Glutamatergic neuron (in vitro differentiated cells): ENCODE results near the gene BCAR3. TPM values are rescaled to one million over a fixed set of nuclear protein-coding genes. Genes with fewer than 3 reads are reported as not detected.

ENCODE experiments used
- DNase-seq: peaks from one replicate; pipeline ENCODE4 v3.0.0; 2022
- H3K27ac Mint-ChIP-seq: one replicate; pipeline ENCODE4 v1.8.0; 2020; ENCODE audit warnings: mild to moderate bottlenecking, mixed read lengths, inconsistent platforms; ENCODE audit not compliant: unreplicated experiment
- H3K27me3 Mint-ChIP-seq: one replicate; pipeline ENCODE4 v1.8.0; 2020; ENCODE audit warnings: mild to moderate bottlenecking, moderate library complexity, mixed read lengths, inconsistent platforms; ENCODE audit not compliant: unreplicated experiment
- H3K36me3 Mint-ChIP-seq: one replicate; pipeline ENCODE4 v1.8.0; 2020; ENCODE audit warnings: mild to moderate bottlenecking, mixed read lengths, inconsistent platforms; ENCODE audit not compliant: unreplicated experiment
- H3K4me1 Mint-ChIP-seq: one replicate; pipeline ENCODE4 v1.8.0; 2020; ENCODE audit warnings: mild to moderate bottlenecking, low read depth, mixed read lengths, inconsistent platforms; ENCODE audit not compliant: unreplicated experiment
- H3K4me3 Mint-ChIP-seq: one replicate; pipeline ENCODE4 v1.8.0; 2020; ENCODE audit warnings: mild to moderate bottlenecking, mixed read lengths, inconsistent platforms; ENCODE audit not compliant: unreplicated experiment
- H3K9me3 Mint-ChIP-seq: one replicate; pipeline ENCODE4 v1.8.0; 2020; ENCODE audit warnings: mild to moderate bottlenecking, moderate library complexity, mixed read lengths, inconsistent platforms; ENCODE audit not compliant: unreplicated experiment
- total RNA-seq: library from RNA; stranded (reverse); fragmentation: NEBNext Ultra II Directional; extraction: Animal tissue kit (Norgen Biotek cat#: 25700); gene quantifications from one replicate; pipeline ENCODE4 v1.2.1, GENCODE V29; 2021; ENCODE audit not compliant: unreplicated experiment
- TF ChIP-seq, protein P1 (sequence below): fragments of 200-600 bp; sonication (generic); IDR thresholded peaks from one replicate; pipeline ENCODE4 v1.5.0; 2021; ENCODE audit not compliant: partially characterized antibody, unreplicated experiment

The BCAR3 gene
- total RNA-seq, 1 donor from 2014 or later: 12.8 TPM

DNA sequence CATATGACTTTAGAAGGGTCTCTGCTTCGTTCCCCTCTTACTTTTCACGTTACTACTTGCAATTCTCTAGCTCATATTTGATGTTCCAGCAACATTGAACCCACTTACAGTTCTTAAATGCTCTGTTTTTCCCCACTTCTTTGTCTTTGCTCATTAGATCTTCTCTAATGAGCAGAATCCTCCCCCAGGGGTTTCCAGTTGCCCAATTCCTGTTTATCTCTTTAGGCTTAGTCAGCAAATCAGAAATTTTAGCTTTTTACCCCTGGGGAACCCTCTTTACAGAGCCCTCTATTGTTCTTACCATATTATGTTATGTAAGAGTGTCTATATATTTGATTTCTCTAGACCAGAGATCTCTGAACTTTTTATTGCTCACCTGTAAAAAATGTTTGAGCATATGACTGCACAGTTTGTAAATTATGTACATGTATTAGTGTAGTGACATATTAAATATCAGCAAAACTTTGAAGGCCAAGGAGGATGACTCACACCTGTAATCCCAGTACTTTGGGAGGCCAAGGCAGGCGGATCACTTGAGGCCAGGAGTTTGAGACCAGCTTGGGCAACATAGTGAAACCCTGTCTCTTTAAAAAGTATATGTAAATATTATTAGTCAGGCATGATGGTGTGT is 162.3 kb downstream of the BCAR3 start:
- no peak for DNase-seq
- Mint-ChIP-seq H3K27ac (peak overlapping the region; percentile 30), H3K4me1 (peaks cover 20% of the 10 kb centered on the region), H3K36me3 (no peaks in the 10 kb centered on the region), H3K9me3 (peaks cover 12% of the 10 kb centered on the region), H3K27me3 (peaks cover 4% of the 10 kb centered on the region), H3K4me3 (no peak overlapping the region)
- TF ChIP-seq, protein P1, sequence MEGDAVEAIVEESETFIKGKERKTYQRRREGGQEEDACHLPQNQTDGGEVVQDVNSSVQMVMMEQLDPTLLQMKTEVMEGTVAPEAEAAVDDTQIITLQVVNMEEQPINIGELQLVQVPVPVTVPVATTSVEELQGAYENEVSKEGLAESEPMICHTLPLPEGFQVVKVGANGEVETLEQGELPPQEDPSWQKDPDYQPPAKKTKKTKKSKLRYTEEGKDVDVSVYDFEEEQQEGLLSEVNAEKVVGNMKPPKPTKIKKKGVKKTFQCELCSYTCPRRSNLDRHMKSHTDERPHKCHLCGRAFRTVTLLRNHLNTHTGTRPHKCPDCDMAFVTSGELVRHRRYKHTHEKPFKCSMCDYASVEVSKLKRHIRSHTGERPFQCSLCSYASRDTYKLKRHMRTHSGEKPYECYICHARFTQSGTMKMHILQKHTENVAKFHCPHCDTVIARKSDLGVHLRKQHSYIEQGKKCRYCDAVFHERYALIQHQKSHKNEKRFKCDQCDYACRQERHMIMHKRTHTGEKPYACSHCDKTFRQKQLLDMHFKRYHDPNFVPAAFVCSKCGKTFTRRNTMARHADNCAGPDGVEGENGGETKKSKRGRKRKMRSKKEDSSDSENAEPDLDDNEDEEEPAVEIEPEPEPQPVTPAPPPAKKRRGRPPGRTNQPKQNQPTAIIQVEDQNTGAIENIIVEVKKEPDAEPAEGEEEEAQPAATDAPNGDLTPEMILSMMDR: no peak

DNA sequence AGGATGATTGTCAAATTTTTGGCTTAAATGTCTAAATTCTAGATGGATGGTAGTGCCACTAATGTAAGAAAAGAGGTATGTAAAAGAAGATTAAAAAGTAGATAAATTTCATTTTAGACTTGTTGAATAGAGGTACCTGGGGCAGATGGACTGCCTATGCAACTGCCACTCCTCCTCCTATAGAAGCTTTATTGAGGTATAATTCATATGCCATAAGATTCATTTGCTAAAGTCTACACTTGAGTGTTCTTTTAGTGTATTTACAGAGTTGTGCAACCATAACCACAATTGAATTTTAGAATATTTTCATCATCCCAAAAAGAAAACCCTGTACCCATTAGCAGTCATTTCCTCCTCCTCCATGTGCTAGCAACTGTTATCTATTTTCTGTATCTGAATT is 163.1 kb downstream of the BCAR3 start:
- peaks cover 12% of the 10 kb centered on the region for H3K9me3 Mint-ChIP-seq
- TF ChIP-seq, protein P1: no peak
- H3K4me3 Mint-ChIP-seq: no peak overlapping the region
- H3K27me3 Mint-ChIP-seq: peaks cover 4% of the 10 kb centered on the region
- peak overlapping the region; percentile 25 for H3K27ac Mint-ChIP-seq
- peaks cover 20% of the 10 kb centered on the region for H3K4me1 Mint-ChIP-seq
- no peaks in the 10 kb centered on the region for H3K36me3 Mint-ChIP-seq
- DNase-seq: no peak

DNA sequence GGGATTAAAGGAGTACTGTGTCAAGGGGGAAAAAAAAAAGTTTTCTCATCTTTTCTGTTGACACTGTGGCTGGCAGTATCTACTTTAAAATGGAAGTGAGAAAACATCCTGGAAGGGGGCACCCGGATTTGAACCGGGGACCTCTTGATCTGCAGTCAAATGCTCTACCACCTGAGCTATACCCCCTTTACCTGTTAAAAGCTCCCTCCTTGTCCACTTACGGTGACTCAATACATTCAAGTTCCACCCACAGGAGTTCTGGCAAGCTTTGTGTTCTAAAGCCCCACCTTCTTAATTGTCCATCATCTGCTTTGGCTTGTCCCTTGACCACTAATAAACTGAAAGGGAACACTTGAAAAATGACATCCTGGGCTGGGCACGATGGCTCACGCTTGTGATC is 165.5 kb downstream of the BCAR3 start:
- TF ChIP-seq, protein P1: no peak
- H3K4me3 Mint-ChIP-seq: no peak overlapping the region
- H3K27me3 Mint-ChIP-seq: peaks cover 4% of the 10 kb centered on the region
- peaks cover 12% of the 10 kb centered on the region for H3K9me3 Mint-ChIP-seq
- peaks cover 18% of the 10 kb centered on the region for H3K4me1 Mint-ChIP-seq
- no peak overlapping the region for H3K27ac Mint-ChIP-seq
- H3K36me3 Mint-ChIP-seq: peaks cover 1% of the 10 kb centered on the region
- no peak for DNase-seq

Other genes starting within 250 kb of the BCAR3 start
- gene FNBP1L, start 233.7 kb downstream of the BCAR3 start, total RNA-seq: 251 TPM
- gene DNTTIP2, start 197.4 kb upstream of the BCAR3 start, total RNA-seq: 54.0 TPM
- 14.9 TPM for gene GCLM, start 227.6 kb upstream of the BCAR3 start, total RNA-seq